ENCODE results near the gene PPP1R14B. TPM values are rescaled to one million over a fixed set of nuclear protein-coding genes. Genes with fewer than 3 reads are reported as not detected.
A peak's percentile ranks its signal among the peaks of the same experiment; 100 is the strongest.

The PPP1R14B gene
- total and polyA plus RNA-seq, 2 of the 13 experiments (the other 11 are each of a cell fraction or from before 2014, with no cell fraction given): 110 to 148 TPM

DNA sequence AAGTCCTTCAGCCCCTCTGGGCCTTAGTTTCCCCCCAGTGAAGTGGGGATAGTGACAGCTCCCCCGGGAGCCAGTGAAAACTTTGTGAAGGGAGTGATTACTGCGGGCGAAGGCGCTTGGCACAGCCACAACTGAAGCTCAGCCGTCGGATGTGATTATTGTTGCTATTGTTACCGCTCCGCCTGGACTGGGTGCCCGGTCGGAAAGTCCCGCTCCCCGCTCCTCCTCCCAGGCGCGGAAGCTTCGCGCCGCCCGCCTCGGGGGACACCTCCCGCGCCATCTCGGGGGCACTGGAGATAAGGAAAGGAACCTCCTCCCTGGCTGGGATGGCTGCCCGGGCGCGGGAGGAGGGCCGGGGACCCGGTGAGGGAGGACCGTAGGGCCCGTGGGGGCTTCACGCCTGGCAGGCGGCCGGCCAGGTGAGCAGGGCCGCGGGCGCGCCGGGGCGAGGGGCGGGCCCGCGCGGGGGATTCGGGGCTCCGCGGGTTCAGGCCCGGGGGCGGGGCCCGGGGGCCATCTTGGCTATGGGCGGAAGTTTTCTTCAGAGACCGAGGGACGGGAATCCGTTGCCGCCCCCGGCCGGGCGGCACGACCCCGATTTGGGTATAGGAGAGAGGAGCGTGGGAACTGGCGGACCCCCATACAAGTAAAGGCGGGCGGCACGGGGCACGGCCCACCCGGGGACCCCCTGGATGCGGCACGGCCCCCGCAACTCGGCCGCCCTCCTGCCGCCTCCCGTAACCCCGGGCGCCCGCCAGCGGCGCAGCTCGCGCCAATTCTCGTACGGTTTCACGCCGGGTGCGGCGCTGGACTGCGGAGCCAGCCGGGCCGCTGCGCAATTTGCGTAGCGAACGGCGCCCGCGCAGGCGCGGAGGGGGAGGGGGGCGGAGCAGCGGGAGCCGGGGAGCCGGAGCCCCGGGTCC, 38.5 kb upstream of the PPP1R14B start, which contains the start of gene GPR137 (continued):
- TF ChIP-seq, protein P1, sequence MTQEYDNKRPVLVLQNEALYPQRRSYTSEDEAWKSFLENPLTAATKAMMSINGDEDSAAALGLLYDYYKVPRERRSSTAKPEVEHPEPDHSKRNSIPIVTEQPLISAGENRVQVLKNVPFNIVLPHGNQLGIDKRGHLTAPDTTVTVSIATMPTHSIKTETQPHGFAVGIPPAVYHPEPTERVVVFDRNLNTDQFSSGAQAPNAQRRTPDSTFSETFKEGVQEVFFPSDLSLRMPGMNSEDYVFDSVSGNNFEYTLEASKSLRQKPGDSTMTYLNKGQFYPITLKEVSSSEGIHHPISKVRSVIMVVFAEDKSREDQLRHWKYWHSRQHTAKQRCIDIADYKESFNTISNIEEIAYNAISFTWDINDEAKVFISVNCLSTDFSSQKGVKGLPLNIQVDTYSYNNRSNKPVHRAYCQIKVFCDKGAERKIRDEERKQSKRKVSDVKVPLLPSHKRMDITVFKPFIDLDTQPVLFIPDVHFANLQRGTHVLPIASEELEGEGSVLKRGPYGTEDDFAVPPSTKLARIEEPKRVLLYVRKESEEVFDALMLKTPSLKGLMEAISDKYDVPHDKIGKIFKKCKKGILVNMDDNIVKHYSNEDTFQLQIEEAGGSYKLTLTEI (CRISPR knock-in tag; conservative IDR thresholded peaks at IDR 0.05): no peak
- TF ChIP-seq, protein P2, sequence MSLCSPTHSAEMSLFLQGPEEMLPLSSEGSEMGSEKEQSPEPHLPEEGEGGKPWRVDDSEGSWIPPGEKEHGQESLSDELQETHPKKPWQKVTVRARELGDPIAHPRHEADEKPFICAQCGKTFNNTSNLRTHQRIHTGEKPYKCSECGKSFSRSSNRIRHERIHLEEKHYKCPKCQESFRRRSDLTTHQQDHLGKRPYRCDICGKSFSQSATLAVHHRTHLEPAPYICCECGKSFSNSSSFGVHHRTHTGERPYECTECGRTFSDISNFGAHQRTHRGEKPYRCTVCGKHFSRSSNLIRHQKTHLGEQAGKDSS (CRISPR knock-in tag; IDR thresholded peaks at IDR 0.05; ENCODE audit: borderline replicate concordance, low read depth): no peak
- TF ChIP-seq ZNF883 (CRISPR knock-in tag; IDR thresholded peaks at IDR 0.05; ENCODE audit: not compliant biosample characterization): no peak
- TF ChIP-seq, protein P3, sequence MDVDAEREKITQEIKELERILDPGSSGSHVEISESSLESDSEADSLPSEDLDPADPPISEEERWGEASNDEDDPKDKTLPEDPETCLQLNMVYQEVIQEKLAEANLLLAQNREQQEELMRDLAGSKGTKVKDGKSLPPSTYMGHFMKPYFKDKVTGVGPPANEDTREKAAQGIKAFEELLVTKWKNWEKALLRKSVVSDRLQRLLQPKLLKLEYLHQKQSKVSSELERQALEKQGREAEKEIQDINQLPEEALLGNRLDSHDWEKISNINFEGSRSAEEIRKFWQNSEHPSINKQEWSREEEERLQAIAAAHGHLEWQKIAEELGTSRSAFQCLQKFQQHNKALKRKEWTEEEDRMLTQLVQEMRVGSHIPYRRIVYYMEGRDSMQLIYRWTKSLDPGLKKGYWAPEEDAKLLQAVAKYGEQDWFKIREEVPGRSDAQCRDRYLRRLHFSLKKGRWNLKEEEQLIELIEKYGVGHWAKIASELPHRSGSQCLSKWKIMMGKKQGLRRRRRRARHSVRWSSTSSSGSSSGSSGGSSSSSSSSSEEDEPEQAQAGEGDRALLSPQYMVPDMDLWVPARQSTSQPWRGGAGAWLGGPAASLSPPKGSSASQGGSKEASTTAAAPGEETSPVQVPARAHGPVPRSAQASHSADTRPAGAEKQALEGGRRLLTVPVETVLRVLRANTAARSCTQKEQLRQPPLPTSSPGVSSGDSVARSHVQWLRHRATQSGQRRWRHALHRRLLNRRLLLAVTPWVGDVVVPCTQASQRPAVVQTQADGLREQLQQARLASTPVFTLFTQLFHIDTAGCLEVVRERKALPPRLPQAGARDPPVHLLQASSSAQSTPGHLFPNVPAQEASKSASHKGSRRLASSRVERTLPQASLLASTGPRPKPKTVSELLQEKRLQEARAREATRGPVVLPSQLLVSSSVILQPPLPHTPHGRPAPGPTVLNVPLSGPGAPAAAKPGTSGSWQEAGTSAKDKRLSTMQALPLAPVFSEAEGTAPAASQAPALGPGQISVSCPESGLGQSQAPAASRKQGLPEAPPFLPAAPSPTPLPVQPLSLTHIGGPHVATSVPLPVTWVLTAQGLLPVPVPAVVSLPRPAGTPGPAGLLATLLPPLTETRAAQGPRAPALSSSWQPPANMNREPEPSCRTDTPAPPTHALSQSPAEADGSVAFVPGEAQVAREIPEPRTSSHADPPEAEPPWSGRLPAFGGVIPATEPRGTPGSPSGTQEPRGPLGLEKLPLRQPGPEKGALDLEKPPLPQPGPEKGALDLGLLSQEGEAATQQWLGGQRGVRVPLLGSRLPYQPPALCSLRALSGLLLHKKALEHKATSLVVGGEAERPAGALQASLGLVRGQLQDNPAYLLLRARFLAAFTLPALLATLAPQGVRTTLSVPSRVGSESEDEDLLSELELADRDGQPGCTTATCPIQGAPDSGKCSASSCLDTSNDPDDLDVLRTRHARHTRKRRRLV (CRISPR knock-in tag; IDR thresholded peaks at IDR 0.05): 0 out of 2 replicates have a peak, but pooled peaks have one; percentile 27
- TF ChIP-seq ZNF546 (CRISPR knock-in tag; conservative IDR thresholded peaks at IDR 0.05): no peak
- no peak for TF ChIP-seq RARG (CRISPR knock-in tag; IDR thresholded peaks at IDR 0.05; ENCODE audit: low read depth)
- TF ChIP-seq, protein P4, sequence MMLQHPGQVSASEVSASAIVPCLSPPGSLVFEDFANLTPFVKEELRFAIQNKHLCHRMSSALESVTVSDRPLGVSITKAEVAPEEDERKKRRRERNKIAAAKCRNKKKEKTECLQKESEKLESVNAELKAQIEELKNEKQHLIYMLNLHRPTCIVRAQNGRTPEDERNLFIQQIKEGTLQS (CRISPR knock-in tag; IDR thresholded peaks at IDR 0.05): no peak
- TF ChIP-seq ZNF766 (CRISPR knock-in tag; IDR thresholded peaks at IDR 0.05; ENCODE audit: borderline replicate concordance): no peak
- TF ChIP-seq, protein P5, sequence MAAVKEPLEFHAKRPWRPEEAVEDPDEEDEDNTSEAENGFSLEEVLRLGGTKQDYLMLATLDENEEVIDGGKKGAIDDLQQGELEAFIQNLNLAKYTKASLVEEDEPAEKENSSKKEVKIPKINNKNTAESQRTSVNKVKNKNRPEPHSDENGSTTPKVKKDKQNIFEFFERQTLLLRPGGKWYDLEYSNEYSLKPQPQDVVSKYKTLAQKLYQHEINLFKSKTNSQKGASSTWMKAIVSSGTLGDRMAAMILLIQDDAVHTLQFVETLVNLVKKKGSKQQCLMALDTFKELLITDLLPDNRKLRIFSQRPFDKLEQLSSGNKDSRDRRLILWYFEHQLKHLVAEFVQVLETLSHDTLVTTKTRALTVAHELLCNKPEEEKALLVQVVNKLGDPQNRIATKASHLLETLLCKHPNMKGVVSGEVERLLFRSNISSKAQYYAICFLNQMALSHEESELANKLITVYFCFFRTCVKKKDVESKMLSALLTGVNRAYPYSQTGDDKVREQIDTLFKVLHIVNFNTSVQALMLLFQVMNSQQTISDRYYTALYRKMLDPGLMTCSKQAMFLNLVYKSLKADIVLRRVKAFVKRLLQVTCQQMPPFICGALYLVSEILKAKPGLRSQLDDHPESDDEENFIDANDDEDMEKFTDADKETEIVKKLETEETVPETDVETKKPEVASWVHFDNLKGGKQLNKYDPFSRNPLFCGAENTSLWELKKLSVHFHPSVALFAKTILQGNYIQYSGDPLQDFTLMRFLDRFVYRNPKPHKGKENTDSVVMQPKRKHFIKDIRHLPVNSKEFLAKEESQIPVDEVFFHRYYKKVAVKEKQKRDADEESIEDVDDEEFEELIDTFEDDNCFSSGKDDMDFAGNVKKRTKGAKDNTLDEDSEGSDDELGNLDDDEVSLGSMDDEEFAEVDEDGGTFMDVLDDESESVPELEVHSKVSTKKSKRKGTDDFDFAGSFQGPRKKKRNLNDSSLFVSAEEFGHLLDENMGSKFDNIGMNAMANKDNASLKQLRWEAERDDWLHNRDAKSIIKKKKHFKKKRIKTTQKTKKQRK (IDR thresholded peaks at IDR 0.05; ENCODE audit: low read length): no peak
- TF ChIP-seq ASH2L (IDR thresholded peaks at IDR 0.05; ENCODE audit: insufficient read length, low read depth, low read length): peak; percentile 58
- no peak for TF ChIP-seq EEA1 (CRISPR knock-in tag; IDR thresholded peaks at IDR 0.05; ENCODE audit: borderline replicate concordance)
- no peak for TF ChIP-seq PRMT3 (CRISPR knock-in tag; IDR thresholded peaks at IDR 0.05; ENCODE audit: borderline replicate concordance, low read depth)
- TF ChIP-seq ERF (CRISPR knock-in tag; IDR thresholded peaks at IDR 0.05): no peak
- no peak for TF ChIP-seq MTA1 (CRISPR knock-in tag; IDR thresholded peaks at IDR 0.05; ENCODE audit: borderline replicate concordance)
- TF ChIP-seq MAZ (IDR thresholded peaks at IDR 0.05; ENCODE audit: borderline replicate concordance, low read depth, low read length): no peak; the same call in 1 of the 2 replicates
- no peak for TF ChIP-seq MAZ (CRISPR knock-in tag; IDR thresholded peaks at IDR 0.05; ENCODE audit: low read depth)

Data from HepG2 (cell line).